GM19438 (cell line): ENCODE data around the gene DAAM1.

Experiments used
- ATAC-seq: cut with Tn5 transposase; IDR thresholded peaks from one replicate; pipeline ENCODE4 v1.9.1; 2021; ENCODE audit warnings: low read depth; ENCODE audit not compliant: unreplicated experiment

DAAM1 gene

GRCh38 chr14:59407246-59408010, 219.0 kb downstream of the DAAM1 start:
- no peak for ATAC-seq

GRCh38 chr14:59415836-59416602, 227.6 kb downstream of the DAAM1 start:
- no peak for ATAC-seq

DNA sequence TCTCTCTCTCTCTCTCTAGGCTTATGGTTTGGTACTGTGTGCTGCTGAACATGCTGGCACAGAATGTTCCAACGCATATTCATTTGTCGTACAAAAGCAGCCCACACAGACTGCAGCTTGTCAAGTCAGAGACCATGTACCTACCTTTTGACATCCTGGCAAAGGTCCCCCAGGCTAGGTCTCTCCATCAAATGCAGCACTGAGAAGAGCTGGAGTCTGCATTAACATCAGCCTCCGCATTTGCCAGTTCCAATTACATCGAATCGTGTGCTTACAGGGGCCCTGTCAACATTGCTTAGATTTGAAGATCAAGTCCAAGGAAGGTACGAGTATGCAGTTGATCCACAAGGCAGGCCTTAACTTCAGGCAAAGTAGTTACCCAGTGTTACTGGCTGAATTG, 228.8 kb downstream of the DAAM1 start:
- ATAC-seq = no peak

DNA sequence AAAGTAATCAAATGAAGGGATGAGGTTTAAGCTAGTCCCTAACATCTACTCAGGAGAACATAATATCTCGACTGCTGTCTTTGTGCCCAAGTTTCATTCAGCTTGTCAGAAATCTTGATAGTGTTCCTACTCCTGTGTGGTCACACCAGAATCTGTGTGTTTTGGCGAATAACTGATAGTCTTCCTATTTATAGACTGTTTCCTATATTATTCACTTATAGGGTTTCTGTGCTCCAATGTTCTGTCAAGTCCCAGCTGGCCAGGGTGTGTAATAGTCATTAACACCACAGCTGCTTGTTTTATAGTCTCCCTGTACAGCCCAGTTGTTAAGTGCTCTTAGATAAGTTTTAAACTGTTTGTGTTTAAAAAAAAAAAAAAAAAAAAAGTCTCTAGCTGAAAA, 230.8 kb downstream of the DAAM1 start:
- no peak for ATAC-seq
